ENCODE results near the gene FAM216B. TPM values are rescaled to one million over a fixed set of nuclear protein-coding genes. Genes with fewer than 3 reads are reported as not detected.
"Not testable (repeated sequence)": the region's sequence is repeated elsewhere in the genome, so short reads cannot be mapped to it uniquely, and the experiment has no call there.

FAM216B gene
- total and polyA plus RNA-seq, 8 donors, result under 0.01 to 0.18 (median 0.03) TPM; not detected in 5

- TF ChIP-seq POLR2AphosphoS5 (IDR thresholded peaks at IDR 0.05), result no peak
- no peak for TF ChIP-seq CTCF (IDR thresholded peaks at IDR 0.05)
- TF ChIP-seq EP300 (IDR thresholded peaks at IDR 0.05), result no peak
- TF ChIP-seq POLR2A (IDR thresholded peaks at IDR 0.05), result no peak
- Histone ChIP-seq H3K27ac (no peak overlapping the region), H3K4me3 (no peak overlapping the region), H3K9me3 (no peaks in the 10 kb centered on the region), H3K36me3 (no peaks in the 10 kb centered on the region), H3K4me1 (peaks cover 0 to 11% (median 3%) of the 10 kb centered on the region in 4 donors), H3K27me3 (no peaks in the 10 kb centered on the region)
- WGBS, 5 donors, result 76 to 94% (median 90%) methylated on average over 2 of the region's 2 CpGs
- no peak for DNase-seq
- intact Hi-C loops (cut with DNase I; ENCODE audit: low total_unique reads), result no loop called here
Measured at GRCh38 chr13:42762917-42763316, 18.5 kb upstream of the FAM216B start.

- H3K4me3 ChIP-seq, result no peak overlapping the region
- no peak for DNase-seq
- H3K27me3 ChIP-seq, result no peaks in the 10 kb centered on the region
- TF ChIP-seq CTCF (IDR thresholded peaks at IDR 0.05), result no peak
- intact Hi-C loops (cut with DNase I; ENCODE audit: low total_unique reads), result no loop called here
- no peaks in the 10 kb centered on the region for H3K36me3 ChIP-seq
- no peak overlapping the region for H3K27ac ChIP-seq
- peaks cover 0 to 4% (median 0%) of the 10 kb centered on the region in 4 donors for H3K4me1 ChIP-seq
- 42 to 77% (median 44%) methylated on average over 1 of the region's 1 CpG for WGBS, 5 donors
- no peaks in the 10 kb centered on the region for H3K9me3 ChIP-seq
Measured at GRCh38 chr13:42766016-42766415, 15.4 kb upstream of the FAM216B start.

GRCh38 chr13:42769650-42770049 is 11.7 kb upstream of the FAM216B start:
- no peak for DNase-seq
- TF ChIP-seq EP300 (IDR thresholded peaks at IDR 0.05) (no peak), POLR2A (IDR thresholded peaks at IDR 0.05) (no peak), POLR2AphosphoS5 (IDR thresholded peaks at IDR 0.05) (no peak), CTCF (IDR thresholded peaks at IDR 0.05) (no peak)
- H3K36me3 ChIP-seq, result no peaks in the 10 kb centered on the region
- WGBS, 5 donors, result 79 to 91% (median 90%) methylated on average over 3 of the region's 3 CpGs
- no peak overlapping the region for H3K4me3 ChIP-seq
- H3K4me1 ChIP-seq, result no peaks in the 10 kb centered on the region
- intact Hi-C loops (cut with DNase I; ENCODE audit: low total_unique reads), result no loop called here
- no peaks in the 10 kb centered on the region for H3K27me3 ChIP-seq
- H3K27ac ChIP-seq, result no peak overlapping the region
- H3K9me3 ChIP-seq, result peaks cover 0 to 4% (median 2%) of the 10 kb centered on the region in 4 donors

- H3K27ac ChIP-seq; H3K36me3 ChIP-seq; H3K4me3 ChIP-seq; H3K9me3 ChIP-seq; H3K4me1 ChIP-seq; H3K27me3 ChIP-seq; intact Hi-C loops (cut with DNase I; ENCODE audit: low total_unique reads): not testable (repeated sequence)
- WGBS, 5 donors, result 22 to 36% (median 29%) methylated on average over 6 of the region's 6 CpGs
- DNase-seq, result peak; percentile 39 to 41
Measured at GRCh38 chr13:42776558-42776957, 4.8 kb upstream of the FAM216B start.

- DNase-seq, result no peak
- intact Hi-C loops (cut with DNase I; ENCODE audit: low total_unique reads), result no loop called here
- H3K4me3 ChIP-seq, result no peak overlapping the region
- H3K36me3 ChIP-seq, result no peaks in the 10 kb centered on the region
- H3K27me3 ChIP-seq, result no peaks in the 10 kb centered on the region
- peaks cover 0 to 8% (median 6%) of the 10 kb centered on the region in 4 donors for H3K4me1 ChIP-seq
- no peak overlapping the region for H3K27ac ChIP-seq
- TF ChIP-seq POLR2A (IDR thresholded peaks at IDR 0.05) (no peak), CTCF (IDR thresholded peaks at IDR 0.05) (no peak), POLR2AphosphoS5 (IDR thresholded peaks at IDR 0.05) (no peak)
- 77 to 86% (median 81%) methylated on average over 5 of the region's 5 CpGs for WGBS, 5 donors
- no peaks in the 10 kb centered on the region for H3K9me3 ChIP-seq
Measured at GRCh38 chr13:42777467-42777866, 3.9 kb upstream of the FAM216B start.
